ENCODE measurements around the gene PRKCH. TPM values are rescaled to one million over a fixed set of nuclear protein-coding genes. Genes with fewer than 3 reads are reported as not detected.
A peak's percentile ranks its signal among the peaks of the same experiment; 100 is the strongest.

PRKCH gene
- total RNA-seq, 2 donors from 2014 or later = 27.6 to 33.9 TPM

- Histone ChIP-seq H3K36me3 (no peaks in the 10 kb centered on the region), H3K4me1 (replicated peaks) (no peaks in the 10 kb centered on the region), H3K27me3 (replicated peaks; ENCODE audit: insufficient read depth) (no peaks in the 10 kb centered on the region), H3K9me3 (no peaks in the 10 kb centered on the region), H3K4me3 (no peak overlapping the region), H3K27ac (peak overlapping the region in 1 of 2 donors; percentile 58)
- no peak for DNase-seq (ENCODE audit: low spot score)
- intact Hi-C loops (cut with DNase I) = no loop called here
- WGBS = 80% methylated on average over 6 of the region's 6 CpGs
- no peak for TF ChIP-seq CTCF (IDR thresholded peaks at IDR 0.05)
- no peak for TF ChIP-seq POLR2AphosphoS5 (IDR thresholded peaks at IDR 0.05)
- no peak for TF ChIP-seq POLR2A (IDR thresholded peaks at IDR 0.05)
These were observed 157.6 kb downstream of the PRKCH start for GRCh38 chr14:61478971-61479473.

- H3K9me3 ChIP-seq = no peaks in the 10 kb centered on the region
- no peaks in the 10 kb centered on the region for H3K4me1 ChIP-seq (replicated peaks)
- no peak overlapping the region for H3K4me3 ChIP-seq
- intact Hi-C loops (cut with DNase I) = no loop called here
- no peaks in the 10 kb centered on the region for H3K27me3 ChIP-seq (replicated peaks; ENCODE audit: insufficient read depth)
- 66% methylated on average over 3 of the region's 3 CpGs for WGBS
- H3K27ac ChIP-seq = peak overlapping the region in 1 of 2 donors; percentile 58
- no peaks in the 10 kb centered on the region for H3K36me3 ChIP-seq
- TF ChIP-seq CTCF (IDR thresholded peaks at IDR 0.05) = no peak
- no peak for TF ChIP-seq POLR2A (IDR thresholded peaks at IDR 0.05)
- TF ChIP-seq POLR2AphosphoS5 (IDR thresholded peaks at IDR 0.05) = no peak
- no peak for DNase-seq (ENCODE audit: low spot score)
These were observed 158.5 kb downstream of the PRKCH start for GRCh38 chr14:61479746-61480502.

GRCh38 chr14:61480704-61481285 is 159.4 kb downstream of the PRKCH start:
- Histone ChIP-seq H3K27me3 (replicated peaks; ENCODE audit: insufficient read depth) (no peaks in the 10 kb centered on the region), H3K36me3 (no peaks in the 10 kb centered on the region), H3K4me3 (no peak overlapping the region), H3K9me3 (no peaks in the 10 kb centered on the region), H3K4me1 (replicated peaks) (no peaks in the 10 kb centered on the region), H3K27ac (no peak overlapping the region)
- WGBS = 77% methylated on average over 8 of the region's 8 CpGs
- intact Hi-C loops (cut with DNase I) = no loop called here
- DNase-seq (ENCODE audit: low spot score) = no peak
- TF ChIP-seq POLR2AphosphoS5 (IDR thresholded peaks at IDR 0.05) (no peak), POLR2A (IDR thresholded peaks at IDR 0.05) (no peak), CTCF (IDR thresholded peaks at IDR 0.05) (no peak)

GRCh38 chr14:61481701-61482100 is 160.3 kb downstream of the PRKCH start:
- no peak overlapping the region for H3K4me3 ChIP-seq
- WGBS = 92% methylated on average over 5 of the region's 5 CpGs
- no peaks in the 10 kb centered on the region for H3K9me3 ChIP-seq
- no peak for DNase-seq (ENCODE audit: low spot score)
- H3K27me3 ChIP-seq (replicated peaks; ENCODE audit: insufficient read depth) = no peaks in the 10 kb centered on the region
- H3K27ac ChIP-seq = no peak overlapping the region
- TF ChIP-seq POLR2A (IDR thresholded peaks at IDR 0.05) (no peak), CTCF (IDR thresholded peaks at IDR 0.05) (no peak), POLR2AphosphoS5 (IDR thresholded peaks at IDR 0.05) (no peak)
- intact Hi-C loops (cut with DNase I) = no loop called here
- no peaks in the 10 kb centered on the region for H3K36me3 ChIP-seq
- no peaks in the 10 kb centered on the region for H3K4me1 ChIP-seq (replicated peaks)
